GM12874 (cell line): ENCODE results near the gene ITGA6.

Experiments used
- CTCF ChIP-seq: IDR thresholded peaks from 2 replicates; pipeline ENCODE4 v1.5.1; 2011; ENCODE audit warnings: low read depth, mild to moderate bottlenecking, control low read depth, low read length, moderate library complexity; ENCODE audit not compliant: insufficient read depth

The ITGA6 gene

GRCh38 chr2:172533687-172534086 lies 106.3 kb downstream of the ITGA6 start:
- TF ChIP-seq CTCF: no peak

GRCh38 chr2:172535119-172535518 lies 107.7 kb downstream of the ITGA6 start:
- TF ChIP-seq CTCF: no peak

- TF ChIP-seq CTCF: no peak
Measured at GRCh38 chr2:172539767-172540166, 112.4 kb downstream of the ITGA6 start.

GRCh38 chr2:172540421-172540820 lies 113.0 kb downstream of the ITGA6 start:
- TF ChIP-seq CTCF: no peak

- TF ChIP-seq CTCF: no peak
Measured at GRCh38 chr2:172545408-172546075, 118.2 kb downstream of the ITGA6 start.

- no peak for TF ChIP-seq CTCF
Measured at GRCh38 chr2:172549131-172549530, 121.7 kb downstream of the ITGA6 start.

GRCh38 chr2:172550419-172550818 lies 123.0 kb downstream of the ITGA6 start:
- TF ChIP-seq CTCF: no peak

GRCh38 chr2:172551271-172551670 lies 123.9 kb downstream of the ITGA6 start:
- TF ChIP-seq CTCF: no peak
